ENCODE results near the gene SIGLEC11. TPM values are rescaled to one million over a fixed set of nuclear protein-coding genes. Genes with fewer than 3 reads are reported as not detected.

SIGLEC11 gene
- total and polyA plus RNA-seq, 2 experiments from 2014 or later, result not detected

- Histone ChIP-seq H3K27ac (ENCODE audit: low read depth) (no peak overlapping the region), H3K4me3 (no peak overlapping the region), H3K79me2 (replicated peaks; ENCODE audit: insufficient read depth) (no peaks in the 10 kb centered on the region), H2AFZ (no peak overlapping the region), H3K4me1 (ENCODE audit: insufficient read depth) (no peaks in the 10 kb centered on the region), H3K9me2 (ENCODE audit: insufficient read depth) (no peaks in the 10 kb centered on the region), H3K36me3 (ENCODE audit: insufficient read depth) (no peaks in the 10 kb centered on the region), H3F3A (replicated peaks; ENCODE audit: low read depth) (no peaks in the 10 kb centered on the region), H3K4me2 (no peak overlapping the region), H3K27me3 (ENCODE audit: insufficient read depth) (no peaks in the 10 kb centered on the region), H4K20me1 (replicated peaks; ENCODE audit: insufficient read depth) (no peaks in the 10 kb centered on the region; the same call in 1 of the 2 replicates)
- Mint-ChIP-seq H3K27me3 (ENCODE audit: insufficient read depth, low read depth, poor library complexity) (peaks cover 9% of the 10 kb centered on the region), H3K4me1 (no peaks in the 10 kb centered on the region; the same call in 2 of the 3 replicates), H3K9me3 (peaks cover 3% of the 10 kb centered on the region; the same call in 2 of the 3 replicates), H3K36me3 (ENCODE audit: low read depth) (peaks cover 9% of the 10 kb centered on the region), H3K4me3 (no peak overlapping the region; the same call in 2 of the 3 replicates), H3K27ac (no peak overlapping the region)
- ATAC-seq (no peak), DNase-seq (ENCODE audit: low spot score) (no peak)
- TF ChIP-seq ZNF331 (CRISPR knock-in tag; IDR thresholded peaks at IDR 0.05; ENCODE audit: low read depth) (no peak), ZNF114 (CRISPR knock-in tag; IDR thresholded peaks at IDR 0.05) (no peak), POLR2AphosphoS5 (IDR thresholded peaks at IDR 0.05; ENCODE audit: low read depth) (no peak), EZH2 (IDR thresholded peaks at IDR 0.05; ENCODE audit: low read depth, unreplicated experiment) (no peak), CTCF (conservative IDR thresholded peaks at IDR 0.05; ENCODE audit: low read depth in 2 of 2) (no peak)
- TF ChIP-seq, protein P1, sequence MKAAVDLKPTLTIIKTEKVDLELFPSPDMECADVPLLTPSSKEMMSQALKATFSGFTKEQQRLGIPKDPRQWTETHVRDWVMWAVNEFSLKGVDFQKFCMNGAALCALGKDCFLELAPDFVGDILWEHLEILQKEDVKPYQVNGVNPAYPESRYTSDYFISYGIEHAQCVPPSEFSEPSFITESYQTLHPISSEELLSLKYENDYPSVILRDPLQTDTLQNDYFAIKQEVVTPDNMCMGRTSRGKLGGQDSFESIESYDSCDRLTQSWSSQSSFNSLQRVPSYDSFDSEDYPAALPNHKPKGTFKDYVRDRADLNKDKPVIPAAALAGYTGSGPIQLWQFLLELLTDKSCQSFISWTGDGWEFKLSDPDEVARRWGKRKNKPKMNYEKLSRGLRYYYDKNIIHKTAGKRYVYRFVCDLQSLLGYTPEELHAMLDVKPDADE (IDR thresholded peaks at IDR 0.05), result no peak
- TF ChIP-seq, protein P2, sequence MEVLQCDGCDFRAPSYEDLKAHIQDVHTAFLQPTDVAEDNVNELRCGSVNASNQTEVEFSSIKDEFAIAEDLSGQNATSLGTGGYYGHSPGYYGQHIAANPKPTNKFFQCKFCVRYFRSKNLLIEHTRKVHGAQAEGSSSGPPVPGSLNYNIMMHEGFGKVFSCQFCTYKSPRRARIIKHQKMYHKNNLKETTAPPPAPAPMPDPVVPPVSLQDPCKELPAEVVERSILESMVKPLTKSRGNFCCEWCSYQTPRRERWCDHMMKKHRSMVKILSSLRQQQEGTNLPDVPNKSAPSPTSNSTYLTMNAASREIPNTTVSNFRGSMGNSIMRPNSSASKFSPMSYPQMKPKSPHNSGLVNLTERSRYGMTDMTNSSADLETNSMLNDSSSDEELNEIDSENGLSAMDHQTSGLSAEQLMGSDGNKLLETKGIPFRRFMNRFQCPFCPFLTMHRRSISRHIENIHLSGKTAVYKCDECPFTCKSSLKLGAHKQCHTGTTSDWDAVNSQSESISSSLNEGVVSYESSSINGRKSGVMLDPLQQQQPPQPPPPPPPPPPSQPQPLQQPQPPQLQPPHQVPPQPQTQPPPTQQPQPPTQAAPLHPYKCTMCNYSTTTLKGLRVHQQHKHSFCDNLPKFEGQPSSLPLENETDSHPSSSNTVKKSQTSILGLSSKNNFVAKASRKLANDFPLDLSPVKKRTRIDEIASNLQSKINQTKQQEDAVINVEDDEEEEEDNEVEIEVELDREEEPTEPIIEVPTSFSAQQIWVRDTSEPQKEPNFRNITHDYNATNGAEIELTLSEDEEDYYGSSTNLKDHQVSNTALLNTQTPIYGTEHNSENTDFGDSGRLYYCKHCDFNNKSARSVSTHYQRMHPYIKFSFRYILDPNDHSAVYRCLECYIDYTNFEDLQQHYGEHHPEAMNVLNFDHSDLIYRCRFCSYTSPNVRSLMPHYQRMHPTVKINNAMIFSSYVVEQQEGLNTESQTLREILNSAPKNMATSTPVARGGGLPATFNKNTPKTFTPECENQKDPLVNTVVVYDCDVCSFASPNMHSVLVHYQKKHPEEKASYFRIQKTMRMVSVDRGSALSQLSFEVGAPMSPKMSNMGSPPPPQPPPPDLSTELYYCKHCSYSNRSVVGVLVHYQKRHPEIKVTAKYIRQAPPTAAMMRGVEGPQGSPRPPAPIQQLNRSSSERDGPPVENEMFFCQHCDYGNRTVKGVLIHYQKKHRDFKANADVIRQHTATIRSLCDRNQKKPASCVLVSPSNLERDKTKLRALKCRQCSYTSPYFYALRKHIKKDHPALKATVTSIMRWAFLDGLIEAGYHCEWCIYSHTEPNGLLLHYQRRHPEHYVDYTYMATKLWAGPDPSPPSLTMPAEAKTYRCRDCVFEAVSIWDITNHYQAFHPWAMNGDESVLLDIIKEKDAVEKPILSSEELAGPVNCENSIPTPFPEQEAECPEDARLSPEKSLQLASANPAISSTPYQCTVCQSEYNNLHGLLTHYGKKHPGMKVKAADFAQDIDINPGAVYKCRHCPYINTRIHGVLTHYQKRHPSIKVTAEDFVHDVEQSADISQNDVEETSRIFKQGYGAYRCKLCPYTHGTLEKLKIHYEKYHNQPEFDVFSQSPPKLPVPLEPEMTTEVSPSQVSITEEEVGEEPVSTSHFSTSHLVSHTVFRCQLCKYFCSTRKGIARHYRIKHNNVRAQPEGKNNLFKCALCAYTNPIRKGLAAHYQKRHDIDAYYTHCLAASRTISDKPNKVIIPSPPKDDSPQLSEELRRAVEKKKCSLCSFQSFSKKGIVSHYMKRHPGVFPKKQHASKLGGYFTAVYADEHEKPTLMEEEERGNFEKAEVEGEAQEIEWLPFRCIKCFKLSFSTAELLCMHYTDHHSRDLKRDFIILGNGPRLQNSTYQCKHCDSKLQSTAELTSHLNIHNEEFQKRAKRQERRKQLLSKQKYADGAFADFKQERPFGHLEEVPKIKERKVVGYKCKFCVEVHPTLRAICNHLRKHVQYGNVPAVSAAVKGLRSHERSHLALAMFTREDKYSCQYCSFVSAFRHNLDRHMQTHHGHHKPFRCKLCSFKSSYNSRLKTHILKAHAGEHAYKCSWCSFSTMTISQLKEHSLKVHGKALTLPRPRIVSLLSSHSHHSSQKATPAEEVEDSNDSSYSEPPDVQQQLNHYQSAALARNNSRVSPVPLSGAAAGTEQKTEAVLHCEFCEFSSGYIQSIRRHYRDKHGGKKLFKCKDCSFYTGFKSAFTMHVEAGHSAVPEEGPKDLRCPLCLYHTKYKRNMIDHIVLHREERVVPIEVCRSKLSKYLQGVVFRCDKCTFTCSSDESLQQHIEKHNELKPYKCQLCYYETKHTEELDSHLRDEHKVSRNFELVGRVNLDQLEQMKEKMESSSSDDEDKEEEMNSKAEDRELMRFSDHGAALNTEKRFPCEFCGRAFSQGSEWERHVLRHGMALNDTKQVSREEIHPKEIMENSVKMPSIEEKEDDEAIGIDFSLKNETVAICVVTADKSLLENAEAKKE (CRISPR knock-in tag; IDR thresholded peaks at IDR 0.05), result no peak
Observed at GRCh38 chr19:49988433-49988832, 27.5 kb upstream of the SIGLEC11 start.
